ENCODE measurements around the gene BHLHE23.

The BHLHE23 gene

DNA sequence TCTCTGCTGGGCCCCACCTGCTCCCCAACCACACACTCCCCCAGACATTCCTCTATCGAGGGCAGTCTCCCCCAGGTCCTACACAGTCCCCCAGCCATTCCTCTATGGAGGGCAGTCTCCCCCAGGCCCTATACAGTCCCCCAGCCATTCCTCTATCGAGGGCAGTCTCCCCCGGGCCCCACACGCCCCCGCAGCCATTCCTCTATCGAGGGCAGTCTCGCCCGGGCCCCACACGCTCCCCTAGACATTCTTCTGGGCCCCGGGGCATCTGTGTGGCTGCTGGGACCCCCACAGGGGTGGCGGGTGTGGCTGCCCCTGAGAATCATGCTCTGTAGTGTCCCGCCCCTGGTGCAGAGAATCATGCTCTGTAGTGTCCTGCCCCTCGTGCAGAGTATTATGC, 43.6 kb upstream of the BHLHE23 start:
- Histone ChIP-seq H3K4me3 (no peak overlapping the region), H3K36me3 (no peaks in the 10 kb centered on the region), H3K9ac (no peak overlapping the region), H3K9me3 (peaks cover 25% of the 10 kb centered on the region), H3K4me2 (no peak overlapping the region), H4K20me1 (no peaks in the 10 kb centered on the region), H3K4me1 (peaks cover 46% of the 10 kb centered on the region), H3K27ac (no peak overlapping the region), H3K27me3 (no peaks in the 10 kb centered on the region)
- no peak for TF ChIP-seq Cebpa-rat (IDR thresholded peaks at IDR 0.05)

DNA sequence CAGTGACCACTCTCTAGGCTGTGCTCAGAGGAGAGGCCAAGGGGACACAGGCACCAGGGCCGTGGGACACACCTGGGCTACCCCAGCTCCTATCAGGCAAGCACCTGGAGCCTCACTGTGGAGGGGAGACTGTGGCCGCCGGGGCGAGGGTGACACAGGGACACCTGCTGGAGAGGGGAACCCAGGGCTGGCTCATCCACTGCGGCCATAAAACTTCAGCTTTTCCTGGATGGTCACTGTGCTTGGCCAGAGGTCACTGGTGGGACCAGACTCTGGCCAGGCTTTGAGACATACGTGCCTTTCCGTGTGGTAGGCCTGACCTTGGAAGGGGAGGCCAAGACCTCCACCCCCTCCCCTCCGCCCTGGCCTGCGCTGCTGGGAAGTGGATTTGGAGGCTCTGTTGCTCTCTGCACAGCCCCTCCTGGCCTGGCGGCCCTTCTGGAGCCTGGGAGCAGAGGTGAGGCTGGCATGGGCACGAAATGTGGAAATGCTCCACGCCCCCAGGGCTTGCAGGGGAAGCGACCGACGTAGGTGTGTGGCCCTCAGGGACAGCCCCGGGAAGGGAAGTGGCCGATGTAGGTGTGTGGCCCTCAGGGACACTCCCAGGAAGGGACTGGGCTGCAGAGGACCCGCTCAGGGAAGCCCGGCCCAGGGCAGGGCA, 42.9 kb upstream of the BHLHE23 start:
- no peaks in the 10 kb centered on the region for H3K27me3 ChIP-seq

DNA sequence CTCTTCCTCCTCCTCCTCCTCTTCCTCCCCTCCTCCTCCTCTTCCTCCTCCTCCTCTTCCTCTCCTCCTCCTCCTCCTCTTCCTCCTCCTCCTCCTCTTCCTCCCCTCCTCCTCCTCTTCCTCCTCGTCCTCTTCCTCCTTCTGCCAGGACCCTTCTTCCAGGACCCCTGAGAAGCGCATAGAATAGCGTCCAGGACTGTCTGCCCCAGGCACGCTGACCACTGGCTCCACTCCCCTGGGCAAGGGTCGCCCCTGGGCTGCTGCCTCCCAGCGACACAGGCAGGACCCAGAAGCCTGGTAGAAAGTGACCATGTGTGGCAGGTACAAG, 42.4 kb upstream of the BHLHE23 start:
- no peaks in the 10 kb centered on the region for H3K27me3 ChIP-seq
- peaks cover 34% of the 10 kb centered on the region for H3K4me1 ChIP-seq
- TF ChIP-seq Cebpa-rat (IDR thresholded peaks at IDR 0.05): no peak
- no peak overlapping the region for H3K4me3 ChIP-seq
- H4K20me1 ChIP-seq: no peaks in the 10 kb centered on the region
- H3K36me3 ChIP-seq: no peaks in the 10 kb centered on the region
- no peak overlapping the region for H3K27ac ChIP-seq
- H3K9me3 ChIP-seq: peaks cover 25% of the 10 kb centered on the region
- no peak overlapping the region for H3K4me2 ChIP-seq
- H3K9ac ChIP-seq: no peak overlapping the region

More for the DNA sequence above, 42.9 kb upstream of the BHLHE23 start:
- Histone ChIP-seq H3K9ac (no peak overlapping the region), H3K36me3 (no peaks in the 10 kb centered on the region), H3K4me2 (no peak overlapping the region), H3K4me3 (no peak overlapping the region), H3K4me1 (peaks cover 40% of the 10 kb centered on the region), H3K27ac (no peak overlapping the region), H3K9me3 (peaks cover 25% of the 10 kb centered on the region), H4K20me1 (no peaks in the 10 kb centered on the region)
- no peak for TF ChIP-seq Cebpa-rat (IDR thresholded peaks at IDR 0.05)

DNA sequence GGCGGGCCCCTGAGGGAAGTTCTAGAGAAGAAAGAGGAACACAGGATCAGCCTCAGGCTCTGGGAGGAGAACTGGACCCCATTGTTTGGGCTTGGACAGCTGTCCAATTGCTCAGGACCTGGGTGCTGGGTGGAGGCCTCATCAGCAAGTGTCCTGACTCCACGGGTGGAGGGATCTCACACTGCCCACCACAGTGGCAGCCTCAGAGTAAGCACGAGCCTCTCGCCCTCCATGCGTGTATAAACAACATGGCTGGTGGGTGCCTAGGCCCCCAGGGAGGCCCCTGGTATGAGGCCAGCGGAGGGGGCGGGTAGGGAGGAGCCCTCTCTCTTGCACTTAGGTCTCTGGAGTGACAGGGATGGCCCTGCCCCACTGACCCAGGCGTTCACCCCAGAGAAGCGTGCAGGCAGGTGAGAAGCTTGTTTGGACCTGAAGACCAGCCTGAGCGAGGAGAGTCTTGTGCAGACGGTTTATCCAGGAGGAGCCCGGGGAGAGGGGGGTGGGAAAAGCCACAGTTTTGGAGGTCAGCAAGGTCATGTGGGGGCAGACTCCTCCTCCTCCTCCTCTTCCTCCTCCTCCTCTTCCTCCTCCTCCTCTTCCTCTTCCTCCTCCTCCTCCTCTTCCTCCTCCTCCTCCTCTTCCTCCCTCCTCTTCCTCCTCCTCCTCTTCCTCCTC, 41.9 kb upstream of the BHLHE23 start:
- H4K20me1 ChIP-seq: no peaks in the 10 kb centered on the region
- no peak overlapping the region for H3K27ac ChIP-seq
- H3K4me2 ChIP-seq: no peak overlapping the region
- H3K36me3 ChIP-seq: no peaks in the 10 kb centered on the region
- H3K9me3 ChIP-seq: peaks cover 25% of the 10 kb centered on the region
- H3K4me3 ChIP-seq: no peak overlapping the region
- TF ChIP-seq Cebpa-rat (IDR thresholded peaks at IDR 0.05): no peak
- peaks cover 32% of the 10 kb centered on the region for H3K4me1 ChIP-seq
- no peaks in the 10 kb centered on the region for H3K27me3 ChIP-seq
- H3K9ac ChIP-seq: no peak overlapping the region

DNA sequence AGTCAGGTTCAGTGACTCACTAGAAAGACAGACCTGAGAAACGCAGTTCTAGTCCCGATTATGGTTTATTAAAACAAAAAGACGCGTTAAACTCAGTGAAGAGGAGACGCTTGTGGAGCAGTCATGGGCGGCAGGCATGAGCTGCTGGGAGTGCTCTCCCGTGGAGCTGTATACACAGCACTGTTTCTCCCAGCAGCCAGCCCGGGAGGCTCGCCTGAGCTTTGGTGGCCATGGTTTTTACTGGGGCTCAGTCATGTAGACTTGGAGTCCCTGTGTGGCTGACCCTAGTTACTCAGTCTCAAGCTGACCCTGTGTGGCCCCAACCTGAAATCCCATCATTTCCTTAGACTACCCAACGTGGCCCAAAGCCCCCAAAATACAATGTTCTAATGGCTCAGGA, 41.2 kb upstream of the BHLHE23 start:
- no peaks in the 10 kb centered on the region for H3K27me3 ChIP-seq
- peaks cover 25% of the 10 kb centered on the region for H3K9me3 ChIP-seq
- TF ChIP-seq Cebpa-rat (IDR thresholded peaks at IDR 0.05): no peak

DNA sequence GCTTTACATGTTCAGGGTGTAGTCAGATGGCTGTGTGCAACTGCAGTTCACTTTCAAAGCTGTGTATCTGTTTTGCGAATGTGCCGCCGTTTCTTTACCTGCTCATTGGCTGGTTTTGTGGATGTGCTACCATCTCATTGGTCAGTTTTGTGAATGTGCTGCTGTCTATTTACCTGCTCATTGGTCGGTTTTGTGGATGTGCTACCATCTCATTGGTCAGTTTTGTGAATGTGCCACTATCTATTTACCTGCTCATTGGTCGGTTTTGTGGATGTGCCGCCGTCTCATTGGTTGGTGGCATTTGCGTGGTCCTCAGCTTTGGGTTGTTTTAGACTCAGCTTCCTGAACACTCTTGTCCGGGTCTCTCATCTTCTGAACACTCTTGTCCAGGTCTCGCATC, 40.5 kb upstream of the BHLHE23 start:
- Histone ChIP-seq H3K4me1 (peaks cover 30% of the 10 kb centered on the region), H3K9me3 (peaks cover 25% of the 10 kb centered on the region), H3K36me3 (no peaks in the 10 kb centered on the region), H3K4me2 (no peak overlapping the region), H3K4me3 (no peak overlapping the region), H3K27me3 (no peaks in the 10 kb centered on the region), H3K9ac (no peak overlapping the region), H3K27ac (no peak overlapping the region), H4K20me1 (no peaks in the 10 kb centered on the region)
- no peak for TF ChIP-seq Cebpa-rat (IDR thresholded peaks at IDR 0.05)

More for the DNA sequence above, 41.2 kb upstream of the BHLHE23 start:
- Histone ChIP-seq H3K4me1 (peaks cover 32% of the 10 kb centered on the region), H3K27ac (no peak overlapping the region), H3K9ac (no peak overlapping the region), H4K20me1 (no peaks in the 10 kb centered on the region), H3K4me3 (no peak overlapping the region), H3K4me2 (no peak overlapping the region), H3K36me3 (no peaks in the 10 kb centered on the region)

DNA sequence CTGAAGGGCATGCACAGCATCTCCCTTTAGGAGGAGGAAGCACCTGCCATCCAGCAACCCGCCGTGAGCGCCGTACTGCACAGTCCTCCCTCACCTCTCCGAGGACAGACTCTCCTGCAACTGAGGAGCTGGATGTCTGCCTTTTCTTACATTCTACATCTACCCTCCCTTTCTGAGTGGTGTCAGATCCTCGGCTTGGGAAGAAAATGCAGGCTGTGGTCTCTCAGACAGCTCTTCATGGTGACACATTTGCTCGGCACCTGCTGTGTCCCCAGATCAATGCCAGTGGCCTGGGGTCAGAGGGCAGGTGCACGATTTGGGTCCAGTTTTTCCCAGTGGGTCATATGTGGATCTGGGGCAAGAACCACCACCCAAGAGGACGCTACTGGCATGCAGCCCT, 40.1 kb upstream of the BHLHE23 start:
- Histone ChIP-seq H3K27ac (no peak overlapping the region), H3K4me3 (no peak overlapping the region), H3K4me1 (peaks cover 26% of the 10 kb centered on the region), H3K9ac (no peak overlapping the region), H3K36me3 (no peaks in the 10 kb centered on the region), H4K20me1 (no peaks in the 10 kb centered on the region), H3K9me3 (peaks cover 25% of the 10 kb centered on the region), H3K27me3 (no peaks in the 10 kb centered on the region), H3K4me2 (no peak overlapping the region)
- no peak for TF ChIP-seq Cebpa-rat (IDR thresholded peaks at IDR 0.05)

DNA sequence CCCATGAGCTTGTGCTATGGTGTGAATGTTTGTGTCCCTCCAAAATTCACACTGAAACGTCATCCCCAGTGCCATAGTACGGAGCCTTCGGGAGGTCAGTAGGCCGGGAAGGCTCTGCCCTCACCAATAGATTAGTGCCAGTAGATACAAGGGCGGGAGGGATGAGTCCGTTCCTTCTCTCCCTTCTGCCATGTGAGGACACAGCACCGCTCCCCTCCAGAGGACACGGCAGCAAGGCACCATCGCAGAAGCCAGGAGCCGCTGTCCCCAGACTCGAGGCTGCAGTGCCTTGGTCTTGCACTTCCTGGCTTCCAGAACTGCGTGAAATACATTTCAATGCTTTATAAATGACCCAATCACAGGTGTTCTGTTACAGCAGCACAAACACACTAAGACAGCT, 39.2 kb upstream of the BHLHE23 start:
- Histone ChIP-seq H3K4me3 (no peak overlapping the region), H3K9me3 (peaks cover 25% of the 10 kb centered on the region), H3K4me1 (peaks cover 24% of the 10 kb centered on the region), H4K20me1 (no peaks in the 10 kb centered on the region), H3K27ac (no peak overlapping the region), H3K36me3 (no peaks in the 10 kb centered on the region), H3K27me3 (no peaks in the 10 kb centered on the region), H3K9ac (no peak overlapping the region), H3K4me2 (no peak overlapping the region)
- no peak for TF ChIP-seq Cebpa-rat (IDR thresholded peaks at IDR 0.05)

DNA sequence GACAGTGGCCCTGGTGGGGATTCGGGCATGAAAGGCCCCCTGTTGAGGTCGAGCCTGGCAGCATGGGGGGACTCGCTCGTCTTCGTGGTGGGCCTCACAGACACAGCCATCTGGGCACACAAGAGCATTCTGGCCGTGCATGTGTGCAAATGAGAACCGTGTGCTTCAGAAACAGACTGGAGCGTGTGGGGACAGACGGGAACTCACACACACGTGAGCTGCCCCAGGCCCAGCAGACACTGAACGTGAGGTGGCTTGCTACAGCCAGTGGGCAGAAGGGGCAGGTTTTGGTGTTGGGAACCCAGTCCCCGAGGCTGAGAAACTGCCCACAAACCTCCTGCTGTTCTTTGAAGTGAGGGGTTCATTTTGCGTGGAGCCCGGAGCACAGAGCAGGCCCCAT, 38.6 kb upstream of the BHLHE23 start:
- Histone ChIP-seq H3K27ac (no peak overlapping the region), H3K36me3 (no peaks in the 10 kb centered on the region), H3K4me1 (peaks cover 24% of the 10 kb centered on the region), H3K4me3 (no peak overlapping the region), H3K9ac (no peak overlapping the region), H3K9me3 (peaks cover 20% of the 10 kb centered on the region), H4K20me1 (no peaks in the 10 kb centered on the region), H3K27me3 (no peaks in the 10 kb centered on the region), H3K4me2 (no peak overlapping the region)
- TF ChIP-seq Cebpa-rat (IDR thresholded peaks at IDR 0.05): no peak

DNA sequence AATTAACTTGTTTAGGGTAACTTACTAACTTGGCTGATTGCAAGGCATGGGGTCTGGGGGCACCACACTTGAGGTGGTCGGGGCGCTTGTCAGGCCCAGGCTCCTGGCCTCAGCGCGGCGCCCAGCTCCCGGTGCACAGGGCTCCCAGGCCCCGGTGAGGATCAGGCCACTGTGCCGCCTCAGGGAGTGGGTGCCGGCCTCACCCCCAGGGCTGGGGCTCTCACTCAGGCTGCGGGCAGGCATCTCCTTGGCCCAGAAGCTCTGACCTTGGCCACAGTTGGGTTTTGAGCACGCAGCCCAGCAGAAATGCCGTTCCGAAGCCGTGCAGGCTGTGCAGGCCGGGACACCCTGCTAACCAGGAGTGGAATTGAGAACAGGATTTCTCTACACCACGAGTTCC, 37.8 kb upstream of the BHLHE23 start:
- Histone ChIP-seq H3K4me2 (no peak overlapping the region), H3K36me3 (no peaks in the 10 kb centered on the region), H3K9ac (no peak overlapping the region), H3K9me3 (peaks cover 14% of the 10 kb centered on the region; the same call in 1 of the 2 replicates), H4K20me1 (no peaks in the 10 kb centered on the region), H3K4me3 (no peak overlapping the region), H3K27me3 (no peaks in the 10 kb centered on the region), H3K4me1 (peaks cover 24% of the 10 kb centered on the region), H3K27ac (no peak overlapping the region)
- no peak for TF ChIP-seq Cebpa-rat (IDR thresholded peaks at IDR 0.05)

All from BLaER1 (cell line).